Sigmoid colon (tissue), 7 donors: ENCODE data around the gene TNFSF15. TPM values are rescaled to one million over a fixed set of nuclear protein-coding genes. Genes with fewer than 3 reads are reported as not detected.

Experiments
- DNase-seq: peaks from one replicate; pipeline ENCODE4 v3.0.0-alpha.2; 2019
- H3K27ac ChIP-seq, 4 donors: fragments of 200-600 bp; sonication (generic); one replicate each; pipeline ENCODE4 v1.5.1; 2016 to 2019; ENCODE audit warnings: mild to moderate bottlenecking in 1 of 4
- H3K27me3 ChIP-seq, 3 donors: fragments of 200-600 bp; sonication (generic); one replicate each; pipeline ENCODE4 v1.5.1; 2019; ENCODE audit warnings: mild to moderate bottlenecking in 1 of 3
- H3K36me3 ChIP-seq, 4 donors: fragments of 200-600 bp; sonication (generic); one replicate each; pipeline ENCODE4 v1.5.1; 2016 to 2019
- H3K4me1 ChIP-seq, 4 donors: fragments of 200-600 bp; sonication (generic); one replicate each; pipeline ENCODE4 v1.5.1; 2017 to 2019
- H3K4me3 ChIP-seq, 4 donors: fragments of 200-600 bp; sonication (generic); one replicate each; pipeline ENCODE4 v1.5.1; 2017 to 2019; ENCODE audit warnings: mild to moderate bottlenecking in 2 of 4, moderate library complexity in 1 of 4
- H3K9me3 ChIP-seq, 4 donors: fragments of 200-600 bp in 3 of 4; sonication (generic) in 3 of 4; one replicate each; pipeline versions ENCODE4 v1.5.1 to v1.6.1; 2013 to 2019
- EP300 ChIP-seq, 4 donors: sonication (generic); formaldehyde crosslinking; IDR thresholded peaks; one replicate each; pipeline ENCODE4 v1.6.1; 2017; ENCODE audit warnings: antibody characterized with exemption in 4 of 4
- POLR2A ChIP-seq, 2 donors: fragments of 450-650 bp; IDR thresholded peaks; one replicate each; pipeline ENCODE4 v1.6.1; 2016; ENCODE audit warnings: antibody characterized with exemption in 2 of 2, mild to moderate bottlenecking in 2 of 2, moderate library complexity in 2 of 2
- POLR2AphosphoS5 ChIP-seq, 4 donors: sonication (generic); formaldehyde crosslinking; IDR thresholded peaks; one replicate each; pipeline ENCODE4 v1.6.1; 2017; ENCODE audit warnings: antibody characterized with exemption in 4 of 4
- WGBS, 2 donors: extraction: QIAGEN DNeasy Blood & Tissue Kit; methylation state at CpG; one replicate each; pipeline ENCODE4 v1.1.7; 2013; 5-methylcytosine and 5-hydroxymethylcytosine counted together
- intact Hi-C: fragments of 100-400 bp; cut with DNase I; formaldehyde crosslinking; loops from one replicate; pipeline ENCODE4 v1.15.1; 2023
- polyA plus RNA-seq, 3 donors: library from polyadenylated mRNA; stranded (reverse); fragments of 200-250 nt; gene quantifications; one replicate each; pipeline ENCODE4 v1.2.3, GENCODE V29; 2013
- total RNA-seq, 4 donors: library from RNA; depleted of rRNA; stranded (reverse); fragments of >200 nt; gene quantifications; one replicate each; pipeline ENCODE4 v1.1.0, GENCODE V29; 2016
- TF ChIP-seq, protein P1 (sequence below), 4 experiments: fragments of 450-650 bp in 3 of 4; fragments of 200-600 bp in 1 of 4; IDR thresholded peaks; one replicate each; pipeline ENCODE4 v1.5.1; 2016 to 2019; ENCODE audit warnings: antibody characterized with exemption in 4 of 4, mild to moderate bottlenecking in 3 of 4, moderate library complexity in 2 of 4
- donor health status: healthy with polysubstance abuse.
- donor health status: Bipolar disorder and iron deficiency.
- donor health status: healthy.

Gene TNFSF15
- total and polyA plus RNA-seq, 7 donors, result 0.60 to 13.2 (median 2.3) TPM

DNA sequence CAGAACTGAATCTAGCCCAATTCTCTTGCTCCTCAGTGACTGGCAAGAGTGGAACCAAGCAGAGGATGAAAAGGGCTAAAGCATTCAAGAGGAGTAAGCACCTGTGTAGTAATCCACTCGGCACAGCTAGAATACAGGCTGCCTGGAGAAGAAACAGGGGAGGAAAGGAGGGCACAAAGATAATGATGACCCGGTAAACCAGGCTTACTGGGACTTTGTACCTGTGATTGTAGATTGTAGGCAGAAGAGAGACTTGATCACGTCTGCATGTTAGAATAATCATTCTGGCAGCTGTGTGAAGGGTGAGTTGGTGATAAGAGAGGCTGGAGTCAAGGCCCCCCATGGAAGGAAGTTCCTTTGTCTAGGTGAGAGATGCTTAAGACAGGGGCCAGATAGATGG lies 20.6 kb upstream of the TNFSF15 start:
- H3K9me3 ChIP-seq, result no peaks in the 10 kb centered on the region
- DNase-seq, result no peak
- H3K27me3 ChIP-seq, result no peaks in the 10 kb centered on the region
- no peaks in the 10 kb centered on the region for H3K36me3 ChIP-seq
- no peak overlapping the region for H3K4me3 ChIP-seq
- TF ChIP-seq POLR2A (IDR thresholded peaks at IDR 0.05) (no peak), POLR2AphosphoS5 (IDR thresholded peaks at IDR 0.05) (no peak), EP300 (IDR thresholded peaks at IDR 0.05) (no peak)
- TF ChIP-seq, protein P1, sequence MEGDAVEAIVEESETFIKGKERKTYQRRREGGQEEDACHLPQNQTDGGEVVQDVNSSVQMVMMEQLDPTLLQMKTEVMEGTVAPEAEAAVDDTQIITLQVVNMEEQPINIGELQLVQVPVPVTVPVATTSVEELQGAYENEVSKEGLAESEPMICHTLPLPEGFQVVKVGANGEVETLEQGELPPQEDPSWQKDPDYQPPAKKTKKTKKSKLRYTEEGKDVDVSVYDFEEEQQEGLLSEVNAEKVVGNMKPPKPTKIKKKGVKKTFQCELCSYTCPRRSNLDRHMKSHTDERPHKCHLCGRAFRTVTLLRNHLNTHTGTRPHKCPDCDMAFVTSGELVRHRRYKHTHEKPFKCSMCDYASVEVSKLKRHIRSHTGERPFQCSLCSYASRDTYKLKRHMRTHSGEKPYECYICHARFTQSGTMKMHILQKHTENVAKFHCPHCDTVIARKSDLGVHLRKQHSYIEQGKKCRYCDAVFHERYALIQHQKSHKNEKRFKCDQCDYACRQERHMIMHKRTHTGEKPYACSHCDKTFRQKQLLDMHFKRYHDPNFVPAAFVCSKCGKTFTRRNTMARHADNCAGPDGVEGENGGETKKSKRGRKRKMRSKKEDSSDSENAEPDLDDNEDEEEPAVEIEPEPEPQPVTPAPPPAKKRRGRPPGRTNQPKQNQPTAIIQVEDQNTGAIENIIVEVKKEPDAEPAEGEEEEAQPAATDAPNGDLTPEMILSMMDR (IDR thresholded peaks at IDR 0.05), result no peak
- no peaks in the 10 kb centered on the region for H3K4me1 ChIP-seq
- no peak overlapping the region for H3K27ac ChIP-seq
- intact Hi-C loops, result no loop called here
- 57 to 81% methylated on average over 3 of the region's 3 CpGs for WGBS, 2 donors

DNA sequence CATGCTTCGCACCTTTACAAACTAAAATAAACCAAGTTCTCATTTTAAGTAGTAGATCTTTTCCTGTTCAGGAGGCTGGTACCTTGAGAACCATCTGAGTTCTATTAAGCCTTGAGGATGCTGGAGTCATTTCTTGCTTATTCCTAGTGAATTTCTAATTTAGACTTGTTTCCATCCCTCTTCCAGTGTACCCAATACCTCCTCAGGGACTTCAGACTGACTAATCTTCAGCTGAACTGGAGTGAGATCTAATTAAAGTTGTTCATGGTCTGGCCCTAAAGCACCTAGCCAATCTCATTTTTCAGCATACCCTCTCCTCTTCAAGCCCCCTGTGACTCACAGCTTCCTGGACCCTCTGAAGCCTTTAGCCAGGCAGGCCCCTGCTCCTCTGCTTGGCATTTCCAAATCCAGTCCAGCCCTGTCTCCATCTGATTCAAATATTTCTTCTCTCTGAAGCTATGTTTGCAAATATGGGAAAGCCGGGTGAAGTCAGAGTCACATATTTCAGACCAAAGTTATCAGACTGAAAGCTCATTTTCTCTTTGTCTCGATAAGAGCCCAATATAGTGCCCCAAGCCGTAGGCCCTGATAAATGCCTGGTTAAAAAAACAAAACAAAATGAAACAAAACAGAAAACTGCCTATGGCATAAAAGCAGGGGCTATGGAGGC lies 19.4 kb upstream of the TNFSF15 start:
- no peak overlapping the region for H3K27ac ChIP-seq
- no peaks in the 10 kb centered on the region for H3K4me1 ChIP-seq
- 91% methylated on average over 4 of the region's 4 CpGs for WGBS, 2 donors
- DNase-seq, result no peak
- H3K4me3 ChIP-seq, result no peak overlapping the region
- no peaks in the 10 kb centered on the region for H3K36me3 ChIP-seq
- no peaks in the 10 kb centered on the region for H3K27me3 ChIP-seq
- no peak for TF ChIP-seq EP300 (IDR thresholded peaks at IDR 0.05)
- intact Hi-C loops, result no loop called here
- no peaks in the 10 kb centered on the region for H3K9me3 ChIP-seq

DNA sequence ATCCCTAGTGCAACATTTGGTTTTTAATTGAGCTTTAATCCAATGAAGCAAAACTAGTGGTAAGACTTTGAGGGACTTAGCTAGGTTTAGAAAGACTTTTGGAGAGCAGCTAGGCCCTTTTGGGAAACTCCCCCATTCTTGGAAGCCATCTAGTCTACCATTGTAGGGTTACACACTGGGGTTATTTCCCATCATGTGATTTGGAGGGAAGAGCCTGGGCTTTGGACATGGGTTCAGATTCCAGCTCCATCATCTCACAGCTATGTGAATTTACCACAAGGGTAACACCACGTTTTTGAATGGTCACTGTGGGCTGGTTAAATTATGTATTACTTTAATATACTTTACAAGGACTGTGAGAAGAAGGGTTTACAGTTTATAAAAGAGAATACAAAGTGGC lies 18.3 kb upstream of the TNFSF15 start:
- intact Hi-C loops, result no loop called here
- H3K9me3 ChIP-seq, result no peaks in the 10 kb centered on the region
- H3K27me3 ChIP-seq, result no peaks in the 10 kb centered on the region
- H3K4me1 ChIP-seq, result no peaks in the 10 kb centered on the region
- no peak for DNase-seq
- no peaks in the 10 kb centered on the region for H3K36me3 ChIP-seq
- H3K27ac ChIP-seq, result no peak overlapping the region
- TF ChIP-seq, protein P1 (IDR thresholded peaks at IDR 0.05), result no peak
- no peak for TF ChIP-seq EP300 (IDR thresholded peaks at IDR 0.05)
- no peak for TF ChIP-seq POLR2AphosphoS5 (IDR thresholded peaks at IDR 0.05)
- TF ChIP-seq POLR2A (IDR thresholded peaks at IDR 0.05), result no peak
- H3K4me3 ChIP-seq, result no peak overlapping the region
- 24 to 51% methylated on average over 1 of the region's 1 CpG for WGBS, 2 donors

DNA sequence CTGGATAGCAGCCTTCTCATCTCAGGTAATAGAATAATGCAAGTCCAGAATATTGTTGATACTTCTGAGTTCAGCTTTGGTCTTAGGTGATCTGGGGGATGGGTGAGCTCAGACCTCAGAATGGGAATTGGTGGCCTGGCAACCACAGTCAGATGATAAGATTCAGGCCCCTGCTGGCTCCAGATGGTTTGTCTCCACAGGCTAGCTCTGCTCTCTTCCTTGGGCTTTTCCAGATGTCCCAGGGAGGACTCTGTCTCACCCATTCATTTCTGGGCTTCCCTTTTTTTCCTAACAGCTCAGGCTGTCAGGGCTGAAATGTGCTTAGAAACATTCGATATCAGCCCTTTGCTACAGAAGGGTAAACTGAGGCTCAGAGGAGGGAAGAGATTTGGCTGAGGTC lies 17.6 kb upstream of the TNFSF15 start:
- H3K36me3 ChIP-seq, result no peaks in the 10 kb centered on the region
- H3K9me3 ChIP-seq, result no peaks in the 10 kb centered on the region
- no peak overlapping the region for H3K27ac ChIP-seq
- intact Hi-C loops, result no loop called here
- WGBS, 2 donors, result 90 to 98% methylated on average over 1 of the region's 1 CpG
- TF ChIP-seq, protein P1 (IDR thresholded peaks at IDR 0.05), result no peak
- H3K27me3 ChIP-seq, result no peaks in the 10 kb centered on the region
- H3K4me1 ChIP-seq, result no peaks in the 10 kb centered on the region
- DNase-seq, result no peak
- no peak overlapping the region for H3K4me3 ChIP-seq

DNA sequence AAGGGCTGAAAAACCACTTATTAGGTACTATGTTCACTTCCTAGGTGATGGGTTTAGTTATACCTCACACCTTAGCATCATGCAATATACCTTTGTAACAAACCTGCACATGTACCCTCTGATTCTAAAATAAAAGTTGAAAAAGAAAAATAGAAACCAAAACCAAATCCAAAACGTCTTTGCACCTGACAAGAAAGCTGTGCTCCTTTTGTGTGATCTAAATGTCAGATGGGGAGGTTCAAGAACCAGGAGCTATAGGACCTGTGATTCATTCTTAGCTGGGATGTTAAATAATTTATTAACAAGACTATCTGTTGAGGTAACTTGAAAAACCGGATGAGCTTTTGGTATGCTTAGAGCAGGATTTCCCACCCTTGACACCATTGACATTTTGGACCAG lies 16.9 kb upstream of the TNFSF15 start:
- Histone ChIP-seq H3K4me3 (no peak overlapping the region), H3K36me3 (no peaks in the 10 kb centered on the region), H3K4me1 (no peaks in the 10 kb centered on the region), H3K27me3 (no peaks in the 10 kb centered on the region), H3K27ac (no peak overlapping the region), H3K9me3 (no peaks in the 10 kb centered on the region)
- 71 to 73% methylated on average over 2 of the region's 2 CpGs for WGBS, 2 donors
- intact Hi-C loops, result no loop called here
- TF ChIP-seq POLR2AphosphoS5 (IDR thresholded peaks at IDR 0.05) (no peak), POLR2A (IDR thresholded peaks at IDR 0.05) (no peak), EP300 (IDR thresholded peaks at IDR 0.05) (no peak)
- TF ChIP-seq, protein P1 (IDR thresholded peaks at IDR 0.05), result no peak
- DNase-seq, result no peak
